Duodenal mucosa (tissue), 2 donors: ENCODE results near the gene INHA.

Experiments
- H3K27ac ChIP-seq: one replicate; pipeline ENCODE4 v1.7.0; 2013; ENCODE audit warnings: low read depth, low read length
- H3K27me3 ChIP-seq, 2 donors: one replicate each; pipeline ENCODE4 v1.7.0; 2013; ENCODE audit warnings: low read length in 2 of 2, control low read depth in 1 of 2; ENCODE audit not compliant: insufficient read depth in 2 of 2, control insufficient read depth in 1 of 2
- H3K36me3 ChIP-seq, 2 donors: one replicate each; pipeline ENCODE4 v1.7.0; 2013; ENCODE audit warnings: low read length in 2 of 2, control low read depth in 1 of 2; ENCODE audit not compliant: insufficient read depth in 2 of 2, control insufficient read depth in 1 of 2
- H3K4me1 ChIP-seq, 2 donors: one replicate each; pipeline ENCODE4 v1.7.0; 2013; ENCODE audit warnings: low read length in 2 of 2, control low read depth in 1 of 2; ENCODE audit not compliant: insufficient read depth in 2 of 2, control insufficient read depth in 1 of 2
- H3K4me3 ChIP-seq, 2 donors: one replicate each; pipeline ENCODE4 v1.7.0; 2013; ENCODE audit warnings: low read length in 2 of 2, low read depth in 1 of 2
- H3K9ac ChIP-seq, 2 donors: one replicate each; pipeline ENCODE4 v1.7.0; 2013; ENCODE audit warnings: low read length in 2 of 2, low read depth in 1 of 2
- H3K9me3 ChIP-seq, 2 donors: one replicate each; pipeline ENCODE4 v1.7.0; 2013; ENCODE audit warnings: low read length in 2 of 2, control low read depth in 1 of 2; ENCODE audit not compliant: control insufficient read depth in 1 of 2

INHA gene

GRCh38 chr2:219575566-219576504 lies 3.7 kb downstream of the INHA start:
- H3K27ac ChIP-seq: no peak overlapping the region
- no peaks in the 10 kb centered on the region for H3K36me3 ChIP-seq
- no peak overlapping the region for H3K9ac ChIP-seq
- H3K27me3 ChIP-seq: peaks cover 16 to 32% of the 10 kb centered on the region in 2 donors
- no peaks in the 10 kb centered on the region for H3K9me3 ChIP-seq
- no peaks in the 10 kb centered on the region for H3K4me1 ChIP-seq
- H3K4me3 ChIP-seq: no peak overlapping the region

DNA sequence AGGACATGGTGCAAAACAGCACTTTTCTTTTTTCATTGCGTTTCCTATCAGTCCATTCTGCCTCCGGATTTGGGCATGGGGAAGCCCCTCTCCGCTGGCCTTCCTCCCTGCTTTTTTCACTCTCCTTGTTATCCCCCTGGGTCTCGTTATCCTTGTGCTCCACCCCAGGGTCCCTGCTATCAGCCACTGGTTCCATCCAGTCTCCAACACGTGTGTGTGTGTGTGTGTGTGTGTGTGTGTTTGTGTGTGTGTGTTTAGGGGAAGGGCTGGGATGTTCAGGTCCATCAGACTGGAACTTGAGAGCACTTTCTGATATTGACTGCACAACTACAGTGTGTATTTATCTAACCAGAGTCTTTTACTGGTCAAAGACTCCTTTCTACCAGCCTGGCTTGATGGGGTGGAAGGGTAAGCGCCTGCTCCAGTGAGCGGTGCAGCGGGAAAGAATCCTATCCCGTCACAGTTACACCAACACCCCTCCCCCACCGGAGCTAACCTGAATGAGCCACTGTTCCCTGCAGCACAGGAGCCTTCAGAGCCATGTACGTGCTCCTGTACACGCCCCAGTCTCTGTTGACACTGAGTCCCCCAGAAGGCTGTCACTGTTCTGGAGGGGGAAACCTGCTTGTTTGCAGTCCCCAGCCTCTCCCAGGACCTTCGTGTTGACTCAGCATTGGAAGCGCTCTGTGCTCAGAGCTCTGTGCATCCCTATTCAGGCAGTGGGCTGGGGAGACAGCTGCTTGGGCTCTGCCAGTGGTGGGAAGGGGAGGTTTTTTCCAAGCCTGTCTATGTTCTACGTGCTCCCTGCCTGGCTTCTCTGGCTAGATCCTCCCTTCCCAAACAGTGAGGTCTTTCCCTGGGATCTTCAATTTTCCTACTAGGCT lies 4.6 kb downstream of the INHA start:
- H3K4me1 ChIP-seq: no peaks in the 10 kb centered on the region
- no peaks in the 10 kb centered on the region for H3K9me3 ChIP-seq
- no peak overlapping the region for H3K9ac ChIP-seq
- H3K4me3 ChIP-seq: no peak overlapping the region
- H3K27me3 ChIP-seq: peaks cover 16 to 28% of the 10 kb centered on the region in 2 donors
- no peaks in the 10 kb centered on the region for H3K36me3 ChIP-seq
- H3K27ac ChIP-seq: no peak overlapping the region

DNA sequence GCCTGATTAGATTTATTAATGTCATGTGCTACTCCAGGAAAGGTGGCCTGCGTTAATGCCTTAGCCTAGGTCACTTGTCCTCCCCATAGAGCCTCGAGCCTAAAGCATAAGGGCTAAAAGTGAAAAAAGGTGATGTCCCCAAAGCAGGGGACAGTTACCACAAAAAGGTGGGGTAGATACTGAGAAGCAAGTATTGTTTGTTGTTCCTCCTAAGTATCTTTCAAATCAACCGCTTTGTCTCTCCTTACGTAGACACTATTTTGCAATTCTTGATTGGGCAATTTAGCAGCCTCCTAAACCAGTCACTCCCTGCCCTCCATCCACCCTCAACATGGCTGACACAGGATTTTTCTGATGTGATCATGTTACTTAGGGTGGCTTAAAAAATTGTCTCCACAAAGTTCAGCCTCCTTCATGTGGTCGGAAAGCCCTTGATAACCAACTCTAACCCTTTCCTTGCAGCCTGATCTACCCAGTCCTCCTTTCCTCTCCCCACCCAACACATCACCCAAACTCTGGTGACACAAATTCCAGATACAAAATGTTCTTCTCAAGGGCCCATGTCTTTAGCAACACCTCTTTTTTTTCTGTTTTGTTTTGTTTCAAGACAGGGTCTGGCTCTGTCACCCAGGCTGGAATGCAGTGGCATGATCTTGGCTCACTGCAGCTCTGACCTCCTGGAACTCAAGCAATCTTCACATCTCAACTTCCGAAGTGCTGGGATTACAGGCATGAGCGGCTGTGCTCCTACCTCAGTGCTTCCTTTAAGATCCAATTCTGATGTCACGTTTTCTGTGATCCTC lies 6.9 kb downstream of the INHA start:
- Histone ChIP-seq H3K9ac (no peak overlapping the region), H3K4me1 (no peaks in the 10 kb centered on the region), H3K27me3 (peaks cover 13 to 21% of the 10 kb centered on the region in 2 donors), H3K27ac (no peak overlapping the region), H3K36me3 (no peaks in the 10 kb centered on the region), H3K9me3 (no peaks in the 10 kb centered on the region), H3K4me3 (no peak overlapping the region)

- H3K9me3 ChIP-seq: no peaks in the 10 kb centered on the region
- no peak overlapping the region for H3K27ac ChIP-seq
- no peak overlapping the region for H3K4me3 ChIP-seq
- H3K4me1 ChIP-seq: no peaks in the 10 kb centered on the region
- H3K36me3 ChIP-seq: no peaks in the 10 kb centered on the region
- peaks cover 7 to 13% of the 10 kb centered on the region in 2 donors for H3K27me3 ChIP-seq
- H3K9ac ChIP-seq: no peak overlapping the region
Observed at GRCh38 chr2:219581346-219581745, 9.2 kb downstream of the INHA start.

DNA sequence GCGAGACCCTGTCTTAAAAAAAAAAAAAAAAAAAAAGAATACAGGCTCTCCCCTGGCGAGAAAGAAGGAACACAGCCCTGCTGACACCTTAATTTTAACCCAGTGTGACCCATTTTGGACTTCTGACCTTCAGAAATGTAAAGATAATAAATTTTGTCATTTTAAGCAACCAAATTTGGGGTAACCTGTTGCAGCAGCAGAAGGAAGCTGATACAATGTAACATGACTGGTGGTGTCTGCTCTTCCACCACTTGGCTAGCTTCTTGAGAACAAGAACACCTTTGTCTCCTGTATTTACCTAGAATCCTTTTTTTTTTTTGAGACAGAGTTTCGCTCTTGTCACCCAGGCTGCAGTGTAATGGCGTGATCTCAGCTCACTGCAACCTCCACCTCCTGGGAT lies 19.0 kb downstream of the INHA start:
- no peaks in the 10 kb centered on the region for H3K9me3 ChIP-seq
- no peak overlapping the region for H3K4me3 ChIP-seq
- H3K9ac ChIP-seq: no peak overlapping the region
- no peaks in the 10 kb centered on the region for H3K27me3 ChIP-seq
- no peaks in the 10 kb centered on the region for H3K4me1 ChIP-seq
- H3K36me3 ChIP-seq: no peaks in the 10 kb centered on the region
- no peak overlapping the region for H3K27ac ChIP-seq

GRCh38 chr2:219592736-219593135 lies 20.6 kb downstream of the INHA start:
- Histone ChIP-seq H3K27ac (no peak overlapping the region), H3K36me3 (no peaks in the 10 kb centered on the region), H3K9me3 (no peaks in the 10 kb centered on the region), H3K4me1 (peaks cover 0 to 4% of the 10 kb centered on the region in 2 donors), H3K9ac (no peak overlapping the region), H3K4me3 (no peak overlapping the region), H3K27me3 (no peaks in the 10 kb centered on the region)

- no peak overlapping the region for H3K9ac ChIP-seq
- H3K27me3 ChIP-seq: no peaks in the 10 kb centered on the region
- H3K9me3 ChIP-seq: no peaks in the 10 kb centered on the region
- no peaks in the 10 kb centered on the region for H3K36me3 ChIP-seq
- H3K4me3 ChIP-seq: no peak overlapping the region
- no peak overlapping the region for H3K27ac ChIP-seq
- H3K4me1 ChIP-seq: peaks cover 0 to 6% of the 10 kb centered on the region in 2 donors
Observed at GRCh38 chr2:219593154-219593553, 21.0 kb downstream of the INHA start.

DNA sequence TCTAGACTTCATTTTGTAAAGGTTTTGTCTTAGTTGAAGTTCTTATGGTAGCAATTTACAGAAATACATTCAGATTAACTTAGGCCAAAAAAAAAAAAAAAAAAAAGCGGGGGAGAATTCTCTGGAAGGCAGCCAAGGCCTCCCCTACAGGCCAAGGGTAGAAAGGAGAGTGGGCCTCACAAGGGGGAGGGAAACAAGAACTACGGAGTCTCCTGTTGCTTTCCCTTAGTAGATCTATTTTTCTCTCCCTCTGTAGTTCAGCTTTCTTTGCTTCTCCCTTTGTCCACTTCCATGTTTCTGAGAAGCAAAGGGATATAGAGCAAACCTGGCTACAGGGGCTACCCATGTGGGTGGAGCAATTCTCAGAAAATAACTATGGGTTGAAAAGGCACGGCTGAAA lies 23.1 kb downstream of the INHA start:
- no peaks in the 10 kb centered on the region for H3K36me3 ChIP-seq

DNA sequence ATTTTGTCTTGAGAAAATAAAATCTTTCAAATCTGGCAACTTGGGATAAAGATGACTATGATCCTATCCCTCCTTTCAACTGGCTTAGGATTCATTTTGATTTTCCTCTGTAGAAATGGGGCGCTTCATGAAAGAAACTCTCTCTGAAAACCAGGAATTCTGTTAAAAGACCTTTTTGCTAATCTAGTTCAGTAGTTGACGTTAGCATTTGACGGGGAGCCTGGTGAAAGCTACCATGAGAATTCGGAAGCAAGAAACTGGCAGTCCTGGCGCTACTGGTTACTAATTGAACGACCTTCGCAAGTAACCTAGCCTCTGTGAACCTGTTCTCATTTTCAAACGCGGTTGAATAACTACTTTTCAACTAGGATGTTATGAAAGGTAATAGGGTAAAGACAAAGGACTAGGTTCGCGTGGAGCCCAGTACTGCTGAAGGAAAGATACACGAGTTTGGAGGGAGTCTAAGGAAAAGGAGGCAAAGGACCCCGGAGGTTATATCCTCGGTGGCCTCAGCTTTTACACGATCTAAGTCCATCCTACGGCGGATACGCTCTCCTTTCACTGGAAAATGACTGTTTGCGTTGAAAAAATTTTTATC lies 24.9 kb downstream of the INHA start:
- Histone ChIP-seq H3K4me3 (peak overlapping the region; percentile 84 to 96), H3K27me3 (no peaks in the 10 kb centered on the region), H3K27ac (peak overlapping the region; percentile 67)

More for the DNA sequence above, 23.1 kb downstream of the INHA start:
- no peak overlapping the region for H3K4me3 ChIP-seq
- H3K4me1 ChIP-seq: peaks cover 5 to 13% of the 10 kb centered on the region in 2 donors
- H3K9ac ChIP-seq: no peak overlapping the region
- no peaks in the 10 kb centered on the region for H3K27me3 ChIP-seq
- no peak overlapping the region for H3K27ac ChIP-seq
- no peaks in the 10 kb centered on the region for H3K9me3 ChIP-seq

More for the DNA sequence above, 24.9 kb downstream of the INHA start:
- peaks cover 4 to 11% of the 10 kb centered on the region in 2 donors for H3K36me3 ChIP-seq
- H3K4me1 ChIP-seq: peaks cover 5 to 13% of the 10 kb centered on the region in 2 donors
- H3K9ac ChIP-seq: peak overlapping the region; percentile 75 to 89
- no peaks in the 10 kb centered on the region for H3K9me3 ChIP-seq
